IMR-90 (cell line): ENCODE measurements around the gene PCSK6. TPM values are rescaled to one million over a fixed set of nuclear protein-coding genes. Genes with fewer than 3 reads are reported as not detected.

Experiments used
- ATAC-seq: fragments of 200-7000 bp; cut with Tn5 transposase; 2 replicates; pipeline ENCODE4 v1.9.1; 2020; ENCODE audit warnings: low read depth, mild to moderate bottlenecking, moderate library complexity
- BruUV-seq: library from RNA; stranded (reverse); fragments of 400-500 nt; replicated peaks from 2 replicates; lab custom pipeline; 2021; lab: Mats Ljungman, UMichigan
- CTCF ChIA-PET: fragments of 300-600 bp; formaldehyde crosslinking; extraction: SDS; loops from one replicate; lab custom pipeline; 2021; ENCODE audit warnings: antibody characterized with exemption; lab: Yijun Ruan, JAX
- POLR2A ChIA-PET: fragments of 300-600 bp; sonication (Branson Sonifier 250); formaldehyde crosslinking; loops from one replicate; lab custom pipeline; 2022; ENCODE audit warnings: antibody characterized with exemption; ENCODE audit not compliant: unreplicated experiment; lab: Charles Lee
- DNase-seq: peaks from one replicate; pipeline ENCODE4 v3.0.0; 2013
- H2AFZ ChIP-seq: replicated peaks from 2 replicates; pipeline ENCODE3; 2013; ENCODE audit warnings: low read length, mild to moderate bottlenecking; ENCODE audit not compliant: poor library complexity
- H2AK5ac ChIP-seq: 2 replicates; pipeline ENCODE4 v1.6.1; 2013; ENCODE audit warnings: low read depth, low read length, inconsistent platforms
- H2AK9ac ChIP-seq: replicated peaks from 2 replicates; pipeline ENCODE3; 2013; ENCODE audit warnings: mild to moderate bottlenecking, low read depth, low read length, moderate library complexity; ENCODE audit not compliant: poor library complexity
- H2BK120ac ChIP-seq: 2 replicates; pipeline ENCODE4 v1.6.1; 2013; ENCODE audit warnings: low read depth, low read length, inconsistent platforms
- H2BK15ac ChIP-seq: 3 replicates; pipeline ENCODE4 v1.6.1; 2013; ENCODE audit warnings: low read depth, low read length, inconsistent platforms
- H2BK20ac ChIP-seq: 2 replicates; pipeline ENCODE4 v1.6.1; 2013; ENCODE audit warnings: low read depth, mild to moderate bottlenecking, inconsistent platforms, low read length, moderate library complexity
- H2BK5ac ChIP-seq: 2 replicates; pipeline ENCODE4 v1.6.1; 2013; ENCODE audit warnings: mild to moderate bottlenecking, low read depth, low read length, inconsistent platforms; ENCODE audit not compliant: poor library complexity, severe bottlenecking
- H3K14ac ChIP-seq: replicated peaks from 2 replicates; pipeline ENCODE4 v1.6.1; 2013; ENCODE audit warnings: low read depth, low read length, inconsistent platforms
- H3K18ac ChIP-seq: 2 replicates; pipeline ENCODE4 v1.6.1; 2013; ENCODE audit warnings: low read depth, low read length, control low read depth
- H3K23ac ChIP-seq: 2 replicates; pipeline ENCODE4 v1.6.1; 2013; ENCODE audit warnings: low read depth, low read length, inconsistent platforms
- H3K27ac ChIP-seq: 2 replicates; pipeline ENCODE4 v1.5.1; 2013; ENCODE audit warnings: mild to moderate bottlenecking, control low read depth, low read length; ENCODE audit not compliant: insufficient read depth
- H3K27me3 ChIP-seq: 2 replicates; pipeline ENCODE4 v1.6.1; 2013; ENCODE audit warnings: low read length; ENCODE audit not compliant: control insufficient read depth, insufficient read depth
- H3K36me3 ChIP-seq: 2 replicates; pipeline ENCODE4 v1.6.1; 2013; ENCODE audit warnings: low read length, mixed read lengths; ENCODE audit not compliant: control insufficient read depth, insufficient read depth
- H3K4ac ChIP-seq: 2 replicates; pipeline ENCODE4 v1.6.1; 2013; ENCODE audit warnings: low read depth, low read length, inconsistent platforms
- H3K4me1 ChIP-seq: 2 replicates; pipeline ENCODE4 v1.6.1; 2013; ENCODE audit warnings: low read length, mixed read lengths; ENCODE audit not compliant: control insufficient read depth, insufficient read depth
- H3K4me2 ChIP-seq: 2 replicates; pipeline ENCODE4 v1.6.1; 2013; ENCODE audit warnings: low read depth, mild to moderate bottlenecking, control low read depth, low read length, moderate library complexity
- H3K4me3 ChIP-seq: 2 replicates; pipeline ENCODE4 v1.5.1; 2013; ENCODE audit warnings: low read depth, mild to moderate bottlenecking, control low read depth, low read length, moderate library complexity; ENCODE audit not compliant: insufficient read depth
- H3K56ac ChIP-seq: 2 replicates; pipeline ENCODE4 v1.6.1; 2013; ENCODE audit warnings: low read length, inconsistent platforms; ENCODE audit not compliant: insufficient read depth; ENCODE audit errors: extremely low read depth
- H3K79me1 ChIP-seq, 2 experiments: 2 replicates each; pipeline ENCODE4 v1.6.1; 2013; ENCODE audit warnings: low read length in 2 of 2, inconsistent platforms in 1 of 2, low read depth in 1 of 2
- H3K9ac ChIP-seq: 2 replicates; pipeline ENCODE4 v1.6.1; 2013; ENCODE audit warnings: low read depth, low read length, control low read depth
- H3K9me1 ChIP-seq: 2 replicates; pipeline ENCODE4 v1.6.1; 2013; ENCODE audit warnings: low read length, inconsistent platforms; ENCODE audit not compliant: insufficient read depth
- H3K9me3 ChIP-seq: 2 replicates; pipeline ENCODE4 v1.6.1; 2013; ENCODE audit warnings: low read length; ENCODE audit not compliant: control insufficient read depth, insufficient read depth
- H4K20me1 ChIP-seq: 2 replicates; pipeline ENCODE4 v1.6.1; 2013; ENCODE audit warnings: low read length, inconsistent platforms; ENCODE audit not compliant: insufficient read depth
- H4K5ac ChIP-seq: 2 replicates; pipeline ENCODE4 v1.6.1; 2013; ENCODE audit warnings: mild to moderate bottlenecking, low read depth, low read length, control low read depth
- H4K8ac ChIP-seq, 2 experiments: 2 replicates each; pipeline ENCODE4 v1.6.1; 2013; ENCODE audit warnings: low read depth in 2 of 2, low read length in 2 of 2, control low read depth in 1 of 2, inconsistent platforms in 1 of 2
- H4K91ac ChIP-seq: 2 replicates; pipeline ENCODE4 v1.6.1; 2013; ENCODE audit warnings: low read depth, low read length, inconsistent platforms; ENCODE audit not compliant: insufficient read depth
- BHLHE40 ChIP-seq: fragments of 150-350 bp; IDR thresholded peaks from 2 replicates; pipeline ENCODE4 v1.6.1; 2016; ENCODE audit warnings: mild to moderate bottlenecking, low read depth, low read length
- CEBPB ChIP-seq: IDR thresholded peaks from 2 replicates; pipeline ENCODE4 v1.6.1; 2012; ENCODE audit warnings: low read depth, low read length, improper control_type of control experiment
- CHD1 ChIP-seq: IDR thresholded peaks from 2 replicates; pipeline ENCODE4 v1.6.1; 2012; ENCODE audit warnings: low read depth, low read length, improper control_type of control experiment
- FOS ChIP-seq: fragments of 150-350 bp; IDR thresholded peaks from 2 replicates; pipeline ENCODE4 v1.6.1; 2016; ENCODE audit warnings: low read depth, low read length
- MAFK ChIP-seq: IDR thresholded peaks from 2 replicates; pipeline ENCODE4 v1.6.1; 2012; ENCODE audit warnings: low read depth, low read length, improper control_type of control experiment
- MAZ ChIP-seq: IDR thresholded peaks from 2 replicates; pipeline ENCODE4 v1.6.1; 2012; ENCODE audit warnings: low read depth, mild to moderate bottlenecking, low read length, improper control_type of control experiment, moderate library complexity, borderline replicate concordance
- MXI1 ChIP-seq: IDR thresholded peaks from 2 replicates; pipeline ENCODE4 v1.6.1; 2012; ENCODE audit warnings: low read depth, mild to moderate bottlenecking, low read length, moderate library complexity, borderline replicate concordance
- NFE2L2 ChIP-seq: fragments of 150-350 bp; IDR thresholded peaks from 2 replicates; pipeline ENCODE4 v1.6.1; 2016; ENCODE audit warnings: low read depth, mild to moderate bottlenecking, low read length
- POLR2A ChIP-seq: IDR thresholded peaks from 2 replicates; pipeline ENCODE4 v1.6.1; 2012; ENCODE audit warnings: mild to moderate bottlenecking, low read depth, low read length
- RAD21 ChIP-seq: IDR thresholded peaks from 2 replicates; pipeline ENCODE4 v1.6.1; 2012; ENCODE audit warnings: low read length, improper control_type of control experiment
- RCOR1 ChIP-seq: IDR thresholded peaks from 2 replicates; pipeline ENCODE4 v1.6.1; 2012; ENCODE audit warnings: mild to moderate bottlenecking, low read length, improper control_type of control experiment; ENCODE audit not compliant: insufficient replicate concordance
- RFX5 ChIP-seq: IDR thresholded peaks from 2 replicates; pipeline ENCODE4 v1.8.0; 2012; ENCODE audit warnings: low read depth, mild to moderate bottlenecking, low read length, moderate library complexity
- SMC3 ChIP-seq: fragments of 150-350 bp; IDR thresholded peaks from 2 replicates; pipeline ENCODE4 v1.6.1; 2016; ENCODE audit warnings: low read depth, mild to moderate bottlenecking, antibody characterized with exemption, low read length, moderate library complexity
- WGBS, 2 experiments: methylation state at CpG; one replicate each; pipeline versions ENCODE4 v1.1.5 to v1.1.7; 2013; ENCODE audit warnings: missing lambda C conversion rate in 2 of 2; ENCODE audit not compliant: insufficient read length in 1 of 2; ENCODE audit errors: extremely low coverage in 2 of 2; 5-methylcytosine and 5-hydroxymethylcytosine counted together
- dilution Hi-C: fragments of 300-500 bp; cut with HindIII; formaldehyde crosslinking; loops from one replicate; pipeline ENCODE4 v1.14.3; 2018; ENCODE audit warnings: low sequenced_read_pairs; ENCODE audit not compliant: unreplicated experiment
- in situ Hi-C: fragments of 300-500 bp; cut with MboI; formaldehyde crosslinking; loops from 3 replicates; pipeline ENCODE4 v1.14.3; 2019; ENCODE audit warnings: low sequenced_read_pairs, inconsistent platforms, mixed read lengths
- intact Hi-C: fragments of 100-400 bp; cut with micrococcal nuclease; formaldehyde crosslinking; loops from 2 replicates; pipeline ENCODE4 v1.10.0; 2022
- polyA plus RNA-seq, 3 experiments: library from polyadenylated mRNA; depleted of rRNA; stranded (reverse); fragments of >200 nt; gene quantifications; 2 replicates each; pipeline ENCODE4 v1.2.3, GENCODE V29; 2012; ENCODE audit warnings: low replicate concordance in 1 of 3
- total RNA-seq: library from RNA; depleted of rRNA; stranded (reverse); fragments of >200 nt; gene quantifications from 2 replicates; pipeline ENCODE4 v1.2.3, GENCODE V29; 2012
- TF ChIP-seq, protein P1 (sequence below): fragments of 150-350 bp; IDR thresholded peaks from 2 replicates; pipeline ENCODE4 v1.6.1; 2017; ENCODE audit warnings: mild to moderate bottlenecking, antibody characterized with exemption, low read length, low read depth
- TF ChIP-seq, protein P2 (sequence below): conservative IDR thresholded peaks from 2 replicates; pipeline ENCODE4 v1.5.1; 2012; ENCODE audit warnings: mild to moderate bottlenecking, low read depth, low read length, improper control_type of control experiment
- TF ChIP-seq, protein P3 (sequence below): fragments of 150-350 bp; IDR thresholded peaks from 2 replicates; pipeline ENCODE4 v1.6.1; 2016; ENCODE audit warnings: low read depth, mild to moderate bottlenecking, low read length, moderate library complexity, borderline replicate concordance

The PCSK6 gene
- total and polyA plus RNA-seq, 2 of the 4 experiments (the other 2 are of a cell fraction) = not detected

GRCh38 chr15:101410612-101411011 is 78.9 kb downstream of the PCSK6 start:
- Histone ChIP-seq H2BK20ac (no peak overlapping the region), H3K27ac (no peak overlapping the region), H3K4me2 (no peak overlapping the region), H2BK120ac (no peak overlapping the region), H3K56ac (no peak overlapping the region), H4K20me1 (no peaks in the 10 kb centered on the region), H3K4me3 (no peak overlapping the region), H3K27me3 (peaks cover 17% of the 10 kb centered on the region; the same call in 1 of the 2 replicates), H3K4me1 (no peaks in the 10 kb centered on the region), H2AK9ac (no peak overlapping the region), H3K18ac (no peak overlapping the region), H2BK5ac (no peak overlapping the region), H3K9me3 (no peaks in the 10 kb centered on the region), H3K14ac (no peak overlapping the region), H3K79me1 (no peaks in the 10 kb centered on the region), H4K8ac (no peak overlapping the region), H2AFZ (no peak overlapping the region), H4K5ac (no peak overlapping the region), H3K36me3 (no peaks in the 10 kb centered on the region), H4K91ac (no peak overlapping the region), H3K23ac (no peak overlapping the region), H2AK5ac (no peak overlapping the region), H2BK15ac (no peak overlapping the region), H3K9me1 (no peaks in the 10 kb centered on the region), H3K9ac (no peak overlapping the region), H3K4ac (no peak overlapping the region)
- no TSS peak for BruUV-seq
- ATAC-seq (no peak), DNase-seq (no peak)
- ChIA-PET CTCF (no interaction called here), POLR2A (no interaction called here)
- intact Hi-C loops = no loop called here
- TF ChIP-seq CEBPB (no peak), RAD21 (no peak), BHLHE40 (no peak), CHD1 (no peak), RCOR1 (no peak), MAFK (no peak), FOS (no peak), MAZ (no peak), SMC3 (no peak), POLR2A (no peak), NFE2L2 (no peak), RFX5 (no peak), MXI1 (no peak)
- TF ChIP-seq, protein P1, sequence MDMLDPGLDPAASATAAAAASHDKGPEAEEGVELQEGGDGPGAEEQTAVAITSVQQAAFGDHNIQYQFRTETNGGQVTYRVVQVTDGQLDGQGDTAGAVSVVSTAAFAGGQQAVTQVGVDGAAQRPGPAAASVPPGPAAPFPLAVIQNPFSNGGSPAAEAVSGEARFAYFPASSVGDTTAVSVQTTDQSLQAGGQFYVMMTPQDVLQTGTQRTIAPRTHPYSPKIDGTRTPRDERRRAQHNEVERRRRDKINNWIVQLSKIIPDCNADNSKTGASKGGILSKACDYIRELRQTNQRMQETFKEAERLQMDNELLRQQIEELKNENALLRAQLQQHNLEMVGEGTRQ = no peak
- TF ChIP-seq, protein P2, sequence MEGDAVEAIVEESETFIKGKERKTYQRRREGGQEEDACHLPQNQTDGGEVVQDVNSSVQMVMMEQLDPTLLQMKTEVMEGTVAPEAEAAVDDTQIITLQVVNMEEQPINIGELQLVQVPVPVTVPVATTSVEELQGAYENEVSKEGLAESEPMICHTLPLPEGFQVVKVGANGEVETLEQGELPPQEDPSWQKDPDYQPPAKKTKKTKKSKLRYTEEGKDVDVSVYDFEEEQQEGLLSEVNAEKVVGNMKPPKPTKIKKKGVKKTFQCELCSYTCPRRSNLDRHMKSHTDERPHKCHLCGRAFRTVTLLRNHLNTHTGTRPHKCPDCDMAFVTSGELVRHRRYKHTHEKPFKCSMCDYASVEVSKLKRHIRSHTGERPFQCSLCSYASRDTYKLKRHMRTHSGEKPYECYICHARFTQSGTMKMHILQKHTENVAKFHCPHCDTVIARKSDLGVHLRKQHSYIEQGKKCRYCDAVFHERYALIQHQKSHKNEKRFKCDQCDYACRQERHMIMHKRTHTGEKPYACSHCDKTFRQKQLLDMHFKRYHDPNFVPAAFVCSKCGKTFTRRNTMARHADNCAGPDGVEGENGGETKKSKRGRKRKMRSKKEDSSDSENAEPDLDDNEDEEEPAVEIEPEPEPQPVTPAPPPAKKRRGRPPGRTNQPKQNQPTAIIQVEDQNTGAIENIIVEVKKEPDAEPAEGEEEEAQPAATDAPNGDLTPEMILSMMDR = no peak
- TF ChIP-seq, protein P3, sequence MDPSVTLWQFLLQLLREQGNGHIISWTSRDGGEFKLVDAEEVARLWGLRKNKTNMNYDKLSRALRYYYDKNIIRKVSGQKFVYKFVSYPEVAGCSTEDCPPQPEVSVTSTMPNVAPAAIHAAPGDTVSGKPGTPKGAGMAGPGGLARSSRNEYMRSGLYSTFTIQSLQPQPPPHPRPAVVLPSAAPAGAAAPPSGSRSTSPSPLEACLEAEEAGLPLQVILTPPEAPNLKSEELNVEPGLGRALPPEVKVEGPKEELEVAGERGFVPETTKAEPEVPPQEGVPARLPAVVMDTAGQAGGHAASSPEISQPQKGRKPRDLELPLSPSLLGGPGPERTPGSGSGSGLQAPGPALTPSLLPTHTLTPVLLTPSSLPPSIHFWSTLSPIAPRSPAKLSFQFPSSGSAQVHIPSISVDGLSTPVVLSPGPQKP = no peak
- WGBS, 2 experiments = 63% methylated on average over 4 of the region's 7 CpGs; no CpG with 5 or more reads in 1 of the 2 experiments
- in situ Hi-C loops = no loop called here
- dilution Hi-C loops = no loop called here
